H9 (cell line): ENCODE measurements around the gene KIF14. TPM values are rescaled to one million over a fixed set of nuclear protein-coding genes. Genes with fewer than 3 reads are reported as not detected.
A peak's percentile ranks its signal among the peaks of the same experiment; 100 is the strongest.

Experiments
- DNase-seq: peaks from one replicate; pipeline ENCODE4 v3.0.0-alpha.2; 2017
- H2AFZ ChIP-seq: one replicate; pipeline ENCODE4 v1.6.1; 2013; ENCODE audit warnings: mild to moderate bottlenecking, low read length, control low read depth, moderate library complexity
- H2AK5ac ChIP-seq: 2 replicates; pipeline ENCODE4 v1.6.1; 2013; ENCODE audit warnings: low read length, control low read depth, mixed read lengths; ENCODE audit not compliant: insufficient read length
- H2BK120ac ChIP-seq: one replicate; pipeline ENCODE4 v1.6.1; 2013; ENCODE audit warnings: low read depth, mild to moderate bottlenecking, low read length, control low read depth, inconsistent platforms; ENCODE audit not compliant: poor library complexity, severe bottlenecking
- H2BK12ac ChIP-seq: 2 replicates; pipeline ENCODE4 v1.6.1; 2013; ENCODE audit warnings: low read length, control low read depth, mixed read lengths, low read depth; ENCODE audit not compliant: insufficient read length
- H2BK15ac ChIP-seq: 2 replicates; pipeline ENCODE4 v1.6.1; 2013; ENCODE audit warnings: low read depth, low read length, control low read depth
- H2BK20ac ChIP-seq: one replicate; pipeline ENCODE4 v1.6.1; 2013; ENCODE audit warnings: low read depth, mild to moderate bottlenecking, low read length, control low read depth, inconsistent platforms; ENCODE audit not compliant: poor library complexity, severe bottlenecking
- H2BK5ac ChIP-seq: 2 replicates; pipeline ENCODE4 v1.6.1; 2013; ENCODE audit warnings: low read length, control low read depth, mixed read lengths; ENCODE audit not compliant: insufficient read length
- H3K14ac ChIP-seq: 2 replicates; pipeline ENCODE4 v1.6.1; 2013; ENCODE audit warnings: low read length, control low read depth; ENCODE audit not compliant: insufficient read depth
- H3K18ac ChIP-seq: 2 replicates; pipeline ENCODE4 v1.6.1; 2013; ENCODE audit warnings: low read depth, mild to moderate bottlenecking, mixed read lengths, low read length, control low read depth; ENCODE audit not compliant: insufficient read length
- H3K23ac ChIP-seq: 2 replicates; pipeline ENCODE4 v1.6.1; 2013; ENCODE audit warnings: low read length, control low read depth, mixed read lengths, low read depth; ENCODE audit not compliant: insufficient read length
- H3K23me2 ChIP-seq: 2 replicates; pipeline ENCODE4 v1.6.1; 2013; ENCODE audit warnings: low read depth, mild to moderate bottlenecking, mixed read lengths, low read length, control low read depth; ENCODE audit not compliant: insufficient read length, poor library complexity, severe bottlenecking
- H3K27ac ChIP-seq: 2 replicates; pipeline ENCODE4 v1.5.1; 2013; ENCODE audit warnings: low read length, control low read depth, mixed read lengths, low read depth; ENCODE audit not compliant: insufficient read length
- H3K27me3 ChIP-seq: 2 replicates; pipeline ENCODE4 v1.6.1; 2013; ENCODE audit warnings: low read length, control low read depth, inconsistent platforms; ENCODE audit not compliant: insufficient read depth
- H3K4ac ChIP-seq: 2 replicates; pipeline ENCODE4 v1.6.1; 2013; ENCODE audit warnings: low read depth, mild to moderate bottlenecking, control low read depth, inconsistent platforms, low read length, moderate library complexity
- H3K4me1 ChIP-seq: 2 replicates; pipeline ENCODE4 v1.6.1; 2013; ENCODE audit warnings: low read length, control low read depth, inconsistent platforms; ENCODE audit not compliant: insufficient read depth
- H3K4me2 ChIP-seq: 2 replicates; pipeline ENCODE4 v1.6.1; 2013; ENCODE audit warnings: low read length, control low read depth, mixed read lengths; ENCODE audit not compliant: insufficient read length, insufficient read depth
- H3K56ac ChIP-seq: 2 replicates; pipeline ENCODE4 v1.6.1; 2013; ENCODE audit warnings: low read depth, mild to moderate bottlenecking, mixed read lengths, low read length, control low read depth; ENCODE audit not compliant: insufficient read length
- H3K79me1 ChIP-seq: 2 replicates; pipeline ENCODE4 v1.6.1; 2013; ENCODE audit warnings: low read depth, mild to moderate bottlenecking, moderate library complexity, low read length, control low read depth, inconsistent platforms; ENCODE audit not compliant: insufficient read depth, poor library complexity, severe bottlenecking
- H3K79me2 ChIP-seq: 2 replicates; pipeline ENCODE4 v1.6.1; 2013; ENCODE audit warnings: low read length, control low read depth, inconsistent platforms; ENCODE audit not compliant: insufficient read depth
- H3K9ac ChIP-seq: 2 replicates; pipeline ENCODE4 v1.6.1; 2013; ENCODE audit warnings: low read length, control low read depth, mixed read lengths; ENCODE audit not compliant: insufficient read length; ENCODE audit errors: extremely low read depth
- H3K9me3 ChIP-seq: one replicate; pipeline ENCODE4 v1.6.1; 2013; ENCODE audit warnings: low read depth, low read length, inconsistent platforms; ENCODE audit not compliant: control insufficient read depth
- H3T11ph ChIP-seq: one replicate; pipeline ENCODE4 v1.6.1; 2013; ENCODE audit warnings: mild to moderate bottlenecking, low read length, control low read depth, inconsistent platforms
- H4K20me1 ChIP-seq: one replicate; pipeline ENCODE4 v1.6.1; 2013; ENCODE audit not compliant: control insufficient read depth, insufficient read length, insufficient read depth
- H4K5ac ChIP-seq: 2 replicates; pipeline ENCODE4 v1.6.1; 2013; ENCODE audit warnings: low read depth, mild to moderate bottlenecking, mixed read lengths, low read length, control low read depth; ENCODE audit not compliant: insufficient read length
- H4K8ac ChIP-seq: replicated peaks from 2 replicates; pipeline ENCODE4 v1.6.1; 2013; ENCODE audit warnings: low read length, control low read depth, mixed read lengths, low read depth; ENCODE audit not compliant: insufficient read length
- H4K91ac ChIP-seq: 2 replicates; pipeline ENCODE4 v1.6.1; 2013; ENCODE audit warnings: low read depth, mild to moderate bottlenecking, moderate library complexity, mixed read lengths, low read length, control low read depth; ENCODE audit not compliant: insufficient read length
- H3K27ac Mint-ChIP-seq, 3 experiments: 2 replicates in 2 of 3; 3 replicates in 1 of 3; pipeline ENCODE4 v1.8.0; 2020 to 2021; ENCODE audit warnings: mixed read lengths in 3 of 3, mild to moderate bottlenecking in 1 of 3, moderate library complexity in 1 of 3
- H3K27me3 Mint-ChIP-seq: 2 replicates; pipeline ENCODE4 v1.8.0; 2021; ENCODE audit warnings: low read depth, mild to moderate bottlenecking, moderate library complexity, mixed read lengths
- H3K36me3 Mint-ChIP-seq, 3 experiments: 2 replicates in 2 of 3; 3 replicates in 1 of 3; pipeline ENCODE4 v1.8.0; 2020 to 2021; ENCODE audit warnings: low read depth in 3 of 3, mixed read lengths in 3 of 3; ENCODE audit not compliant: insufficient read depth in 1 of 3
- H3K4me1 Mint-ChIP-seq, 2 experiments: 2 replicates each; pipeline ENCODE4 v1.8.0; 2020; ENCODE audit warnings: mixed read lengths in 2 of 2
- H3K4me3 Mint-ChIP-seq, 2 experiments: 2 replicates in 1 of 2; 3 replicates in 1 of 2; pipeline ENCODE4 v1.8.0; 2020 to 2021; ENCODE audit warnings: mild to moderate bottlenecking in 2 of 2, mixed read lengths in 2 of 2, moderate library complexity in 1 of 2
- H3K9me3 Mint-ChIP-seq, 2 experiments: 2 replicates in 1 of 2; 3 replicates in 1 of 2; pipeline ENCODE4 v1.8.0; 2020; ENCODE audit warnings: mild to moderate bottlenecking in 2 of 2, mixed read lengths in 2 of 2, moderate library complexity in 1 of 2
- CTCF ChIP-seq: fragments of 200-600 bp; sonication (generic); conservative IDR thresholded peaks from 3 replicates; pipeline ENCODE4 v1.8.0; 2021; ENCODE audit warnings: antibody characterized with exemption, mild to moderate bottlenecking
- WGBS: extraction: QIAGEN DNeasy Blood & Tissue Kit; methylation state at CpG from one replicate; pipeline ENCODE4 v1.1.7; 2013; ENCODE audit warnings: missing lambda C conversion rate, low lambda C conversion rate, mixed read lengths; ENCODE audit not compliant: insufficient read length; ENCODE audit errors: extremely low coverage; 5-methylcytosine and 5-hydroxymethylcytosine counted together
- long read RNA-seq: library from polyadenylated mRNA; unstranded; transcript quantifications from one replicate; pipeline ENCODE4 v2.0.0, GENCODE V29; 2020
- total RNA-seq: library from RNA; stranded (reverse); gene quantifications from 2 replicates; pipeline ENCODE4 v1.2.1, GENCODE V29; 2021

KIF14 gene, protein sequence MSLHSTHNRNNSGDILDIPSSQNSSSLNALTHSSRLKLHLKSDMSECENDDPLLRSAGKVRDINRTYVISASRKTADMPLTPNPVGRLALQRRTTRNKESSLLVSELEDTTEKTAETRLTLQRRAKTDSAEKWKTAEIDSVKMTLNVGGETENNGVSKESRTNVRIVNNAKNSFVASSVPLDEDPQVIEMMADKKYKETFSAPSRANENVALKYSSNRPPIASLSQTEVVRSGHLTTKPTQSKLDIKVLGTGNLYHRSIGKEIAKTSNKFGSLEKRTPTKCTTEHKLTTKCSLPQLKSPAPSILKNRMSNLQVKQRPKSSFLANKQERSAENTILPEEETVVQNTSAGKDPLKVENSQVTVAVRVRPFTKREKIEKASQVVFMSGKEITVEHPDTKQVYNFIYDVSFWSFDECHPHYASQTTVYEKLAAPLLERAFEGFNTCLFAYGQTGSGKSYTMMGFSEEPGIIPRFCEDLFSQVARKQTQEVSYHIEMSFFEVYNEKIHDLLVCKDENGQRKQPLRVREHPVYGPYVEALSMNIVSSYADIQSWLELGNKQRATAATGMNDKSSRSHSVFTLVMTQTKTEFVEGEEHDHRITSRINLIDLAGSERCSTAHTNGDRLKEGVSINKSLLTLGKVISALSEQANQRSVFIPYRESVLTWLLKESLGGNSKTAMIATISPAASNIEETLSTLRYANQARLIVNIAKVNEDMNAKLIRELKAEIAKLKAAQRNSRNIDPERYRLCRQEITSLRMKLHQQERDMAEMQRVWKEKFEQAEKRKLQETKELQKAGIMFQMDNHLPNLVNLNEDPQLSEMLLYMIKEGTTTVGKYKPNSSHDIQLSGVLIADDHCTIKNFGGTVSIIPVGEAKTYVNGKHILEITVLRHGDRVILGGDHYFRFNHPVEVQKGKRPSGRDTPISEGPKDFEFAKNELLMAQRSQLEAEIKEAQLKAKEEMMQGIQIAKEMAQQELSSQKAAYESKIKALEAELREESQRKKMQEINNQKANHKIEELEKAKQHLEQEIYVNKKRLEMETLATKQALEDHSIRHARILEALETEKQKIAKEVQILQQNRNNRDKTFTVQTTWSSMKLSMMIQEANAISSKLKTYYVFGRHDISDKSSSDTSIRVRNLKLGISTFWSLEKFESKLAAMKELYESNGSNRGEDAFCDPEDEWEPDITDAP (N-terminal part only)
- 17.9 and 18.2 TPM in 2 replicates for total RNA-seq
- long read RNA-seq, full-length matches to known transcripts = 3 of 101 reads
- long read RNA-seq, partial matches to known transcripts = 67 of 101 reads
- long read RNA-seq, other reads (novel, unspliced or antisense) = 31 of 101 reads

DNA sequence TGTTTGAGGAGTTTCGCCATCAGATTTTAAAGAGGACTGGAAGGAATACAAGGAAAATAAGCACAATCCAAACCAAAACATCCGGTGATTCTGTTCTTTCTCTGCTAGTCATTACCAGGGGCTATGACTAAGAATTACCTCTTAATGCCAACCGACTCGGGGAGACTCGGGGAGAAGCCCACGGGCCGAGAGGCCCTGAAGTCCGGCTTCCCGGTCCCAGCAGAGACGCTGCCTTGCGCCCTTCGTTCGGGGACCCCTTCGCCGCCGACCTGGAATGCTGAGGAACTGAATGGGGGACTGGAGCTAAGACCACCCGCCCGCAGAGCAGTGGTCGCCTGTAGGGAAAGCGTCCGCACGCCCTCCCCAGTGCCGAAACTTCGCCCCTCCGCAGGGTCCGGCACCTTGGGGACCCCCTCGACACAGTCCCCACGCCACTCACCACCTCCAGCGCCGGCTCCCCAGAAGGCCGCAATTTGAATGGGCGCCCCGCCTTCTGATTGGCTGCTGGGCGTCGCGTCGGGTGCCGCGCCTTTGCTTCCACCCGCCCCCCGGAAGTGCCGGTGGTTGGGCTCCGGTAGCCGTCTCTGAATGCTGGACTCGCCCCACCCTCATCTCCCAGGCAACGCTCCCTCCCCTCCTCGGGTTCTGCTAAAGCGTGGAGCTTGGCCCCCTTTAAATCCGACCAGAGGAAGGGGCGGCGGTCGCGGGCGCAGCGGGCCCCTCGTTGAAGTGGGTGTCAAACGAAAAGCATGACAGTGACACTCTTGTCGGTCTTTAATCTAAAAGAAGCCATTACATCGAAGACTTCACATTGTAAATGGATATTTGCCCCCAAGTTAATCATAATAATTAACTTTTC lies at the start of gene KIF14:
TSS of gene KIF14 (minus strand) at position 479 of the 859 bp plus-strand sequence. CDS start 2,028 bp downstream, outside the sequence.
- no peak within 1 kb of the TSS for H3K56ac ChIP-seq
- H2AK5ac ChIP-seq = no peak within 1 kb of the TSS
- H3K27ac ChIP-seq = no peak within 1 kb of the TSS
- Mint-ChIP-seq H3K27ac (peak within 1 kb of the TSS in 2 of 3 experiments; percentile 95 to 96; a peak in 5 of 7 replicates), H3K4me1 (peaks cover 13 to 23% of the 10 kb centered on the region in 2 experiments), H3K36me3 (peaks cover 4 to 33% (median 19%) of the 10 kb centered on the region in 3 experiments; a peak in 6 of 7 replicates), H3K4me3 (peak within 1 kb of the TSS; percentile 89 to 93), H3K27me3 (no peaks in the 10 kb centered on the region), H3K9me3 (no peaks in the 10 kb centered on the region)
- no peaks in the 10 kb centered on the region for H4K20me1 ChIP-seq
- H3K27me3 ChIP-seq = no peaks in the 10 kb centered on the region
- H2BK20ac ChIP-seq = no peak within 1 kb of the TSS
- peak within 1 kb of the TSS; percentile 92 for H3K18ac ChIP-seq
- H3K79me2 ChIP-seq = no peaks in the 10 kb centered on the region
- no peak within 1 kb of the TSS for H2BK12ac ChIP-seq
- peak within 1 kb of the TSS; percentile 54 for H3K4me2 ChIP-seq
- no peak within 1 kb of the TSS for H3K23ac ChIP-seq
- WGBS = no CpG with 5 or more reads among the region's 59 CpGs
- no peak within 1 kb of the TSS for H3T11ph ChIP-seq
- H3K79me1 ChIP-seq = no peaks in the 10 kb centered on the region
- TF ChIP-seq CTCF = no peak
- H2BK5ac ChIP-seq = no peak within 1 kb of the TSS
- no peak within 1 kb of the TSS for H4K5ac ChIP-seq
- peak within 1 kb of the TSS; percentile 60 for H3K9ac ChIP-seq
- no peak within 1 kb of the TSS for H4K8ac ChIP-seq
- peak within 1 kb of the TSS; percentile 82 for H3K14ac ChIP-seq
- H3K23me2 ChIP-seq = no peaks in the 10 kb centered on the region
- H4K91ac ChIP-seq = no peak within 1 kb of the TSS
- peak; percentile 96 for DNase-seq
- H3K9me3 ChIP-seq = no peaks in the 10 kb centered on the region
- no peak within 1 kb of the TSS for H2AFZ ChIP-seq
- no peak within 1 kb of the TSS for H2BK120ac ChIP-seq
- H2BK15ac ChIP-seq = no peak within 1 kb of the TSS
- H3K4ac ChIP-seq = no peak within 1 kb of the TSS
- H3K4me1 ChIP-seq = no peaks in the 10 kb centered on the region
